DND-41 (cell line): ENCODE results near the gene PRPS1.

Experiments used
- ATAC-seq: fragments of 200-7000 bp; cut with Tn5 transposase; 3 replicates; pipeline ENCODE4 v1.9.1; 2021; ENCODE audit warnings: low read depth; ENCODE audit not compliant: insufficient read depth
- DNase-seq: peaks from one replicate; pipeline ENCODE4 v3.0.0-alpha.2; 2020
- H2AFZ ChIP-seq: 2 replicates; pipeline ENCODE4 v1.6.0; 2012; ENCODE audit warnings: low read depth, low read length
- H3K27ac ChIP-seq: 2 replicates; pipeline ENCODE4 v1.5.1; 2012; ENCODE audit warnings: low read length, inconsistent platforms
- H3K27me3 ChIP-seq: fragments of 200-600 bp; sonication (generic); 2 replicates; pipeline ENCODE4 v1.6.0; 2012; ENCODE audit warnings: low read length, mild to moderate bottlenecking, inconsistent platforms; ENCODE audit not compliant: insufficient read depth, poor library complexity
- H3K36me3 ChIP-seq: 2 replicates; pipeline ENCODE4 v1.5.1; 2012; ENCODE audit warnings: low read length, inconsistent platforms; ENCODE audit not compliant: insufficient read depth
- H3K4me1 ChIP-seq: 2 replicates; pipeline ENCODE4 v1.5.1; 2012; ENCODE audit warnings: mild to moderate bottlenecking, low read length; ENCODE audit not compliant: insufficient read depth
- H3K4me2 ChIP-seq: 2 replicates; pipeline ENCODE4 v1.6.0; 2012; ENCODE audit warnings: mild to moderate bottlenecking, moderate library complexity, low read length, inconsistent platforms; ENCODE audit not compliant: insufficient read depth
- H3K4me3 ChIP-seq, 2 experiments: fragments of 200-600 bp in 1 of 2; shearing (Covaris generic) in 1 of 2; 2 replicates each; pipeline ENCODE4 v1.5.1; 2012 to 2016; ENCODE audit warnings: inconsistent platforms in 2 of 2, low read length in 2 of 2, mild to moderate bottlenecking in 2 of 2, low read depth in 1 of 2, moderate library complexity in 1 of 2
- H3K79me2 ChIP-seq: 2 replicates; pipeline ENCODE4 v1.6.0; 2012; ENCODE audit warnings: low read length, inconsistent platforms; ENCODE audit not compliant: insufficient read depth
- H3K9ac ChIP-seq: 2 replicates; pipeline ENCODE4 v1.6.0; 2012; ENCODE audit warnings: low read depth, mild to moderate bottlenecking, inconsistent platforms, low read length, moderate library complexity
- H3K9me3 ChIP-seq: 2 replicates; pipeline ENCODE4 v1.5.1; 2012; ENCODE audit warnings: low read length, moderate library complexity, mild to moderate bottlenecking, inconsistent platforms; ENCODE audit not compliant: insufficient read depth, severe bottlenecking
- H4K20me1 ChIP-seq: 2 replicates; pipeline ENCODE4 v1.6.0; 2012; ENCODE audit warnings: low read length; ENCODE audit not compliant: insufficient read depth
- EZH2 ChIP-seq: IDR thresholded peaks from 3 replicates; pipeline ENCODE4 v1.6.1; 2012; ENCODE audit warnings: borderline replicate concordance, low read depth, mild to moderate bottlenecking, moderate library complexity, low read length, inconsistent platforms; ENCODE audit not compliant: severe bottlenecking
- TF ChIP-seq, protein P1 (sequence below): IDR thresholded peaks from 2 replicates; pipeline ENCODE4 v1.5.1; 2012; ENCODE audit warnings: borderline replicate concordance, low read length, moderate library complexity, mild to moderate bottlenecking; ENCODE audit not compliant: poor library complexity, severe bottlenecking; ENCODE audit errors: extremely low read depth

PRPS1 gene

DNA sequence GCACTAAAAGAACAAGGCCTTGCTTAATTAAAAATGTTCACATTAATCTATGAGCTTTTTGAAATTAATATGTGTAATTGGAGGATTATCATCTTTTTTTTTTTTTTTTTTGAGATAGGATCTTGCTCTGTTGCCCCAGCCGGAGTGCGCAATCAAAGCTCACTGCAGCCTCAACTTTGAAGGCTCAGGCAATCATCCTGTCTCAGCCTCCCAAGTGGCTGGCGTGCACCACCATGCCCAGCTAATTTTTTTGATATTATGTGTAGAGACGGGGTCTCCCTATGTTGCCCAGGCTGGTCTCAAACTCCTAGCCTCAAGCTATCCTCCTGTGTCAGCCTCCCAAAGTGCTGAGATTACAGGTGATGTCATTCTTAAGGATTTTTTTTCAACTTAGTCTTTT, 20.0 kb downstream of the PRPS1 start:
- Histone ChIP-seq H3K79me2 (no peaks in the 10 kb centered on the region), H3K9ac (no peak overlapping the region), H3K9me3 (no peaks in the 10 kb centered on the region), H3K27ac (no peak overlapping the region), H3K4me1 (no peaks in the 10 kb centered on the region), H3K4me3 (no peak overlapping the region), H3K27me3 (no peaks in the 10 kb centered on the region), H3K4me2 (no peak overlapping the region), H4K20me1 (no peaks in the 10 kb centered on the region), H3K36me3 (peaks cover 41% of the 10 kb centered on the region), H2AFZ (no peak overlapping the region)
- DNase-seq: no peak
- TF ChIP-seq EZH2: no peak
- TF ChIP-seq, protein P1, sequence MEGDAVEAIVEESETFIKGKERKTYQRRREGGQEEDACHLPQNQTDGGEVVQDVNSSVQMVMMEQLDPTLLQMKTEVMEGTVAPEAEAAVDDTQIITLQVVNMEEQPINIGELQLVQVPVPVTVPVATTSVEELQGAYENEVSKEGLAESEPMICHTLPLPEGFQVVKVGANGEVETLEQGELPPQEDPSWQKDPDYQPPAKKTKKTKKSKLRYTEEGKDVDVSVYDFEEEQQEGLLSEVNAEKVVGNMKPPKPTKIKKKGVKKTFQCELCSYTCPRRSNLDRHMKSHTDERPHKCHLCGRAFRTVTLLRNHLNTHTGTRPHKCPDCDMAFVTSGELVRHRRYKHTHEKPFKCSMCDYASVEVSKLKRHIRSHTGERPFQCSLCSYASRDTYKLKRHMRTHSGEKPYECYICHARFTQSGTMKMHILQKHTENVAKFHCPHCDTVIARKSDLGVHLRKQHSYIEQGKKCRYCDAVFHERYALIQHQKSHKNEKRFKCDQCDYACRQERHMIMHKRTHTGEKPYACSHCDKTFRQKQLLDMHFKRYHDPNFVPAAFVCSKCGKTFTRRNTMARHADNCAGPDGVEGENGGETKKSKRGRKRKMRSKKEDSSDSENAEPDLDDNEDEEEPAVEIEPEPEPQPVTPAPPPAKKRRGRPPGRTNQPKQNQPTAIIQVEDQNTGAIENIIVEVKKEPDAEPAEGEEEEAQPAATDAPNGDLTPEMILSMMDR: no peak
- no peak for ATAC-seq

GRCh38 chrX:107654566-107654871, 26.2 kb downstream of the PRPS1 start:
- Histone ChIP-seq H3K9ac (no peak overlapping the region), H3K27me3 (no peaks in the 10 kb centered on the region), H3K27ac (no peak overlapping the region), H2AFZ (no peak overlapping the region), H3K4me3 (no peak overlapping the region), H3K9me3 (no peaks in the 10 kb centered on the region), H3K36me3 (peaks cover 13% of the 10 kb centered on the region; the same call in 1 of the 2 replicates), H3K4me1 (no peaks in the 10 kb centered on the region), H3K4me2 (no peak overlapping the region), H3K79me2 (no peaks in the 10 kb centered on the region), H4K20me1 (no peaks in the 10 kb centered on the region)
- no peak for TF ChIP-seq EZH2
- TF ChIP-seq, protein P1: no peak
- ATAC-seq: no peak
- no peak for DNase-seq

GRCh38 chrX:107654872-107655761, 26.8 kb downstream of the PRPS1 start:
- Histone ChIP-seq H3K4me1 (no peaks in the 10 kb centered on the region), H3K4me2 (no peak overlapping the region), H2AFZ (no peak overlapping the region), H4K20me1 (no peaks in the 10 kb centered on the region), H3K27me3 (no peaks in the 10 kb centered on the region), H3K79me2 (no peaks in the 10 kb centered on the region), H3K9ac (no peak overlapping the region), H3K36me3 (peaks cover 7% of the 10 kb centered on the region; the same call in 1 of the 2 replicates), H3K27ac (no peak overlapping the region), H3K4me3 (no peak overlapping the region), H3K9me3 (no peaks in the 10 kb centered on the region)
- TF ChIP-seq, protein P1: peak; percentile 69
- no peak for TF ChIP-seq EZH2
- DNase-seq: peak; percentile 52
- peak; percentile 80 for ATAC-seq
